HFFc6 (cell line): ENCODE measurements around the gene EFL1. TPM values are rescaled to one million over a fixed set of nuclear protein-coding genes. Genes with fewer than 3 reads are reported as not detected.
A peak's percentile ranks its signal among the peaks of the same experiment; 100 is the strongest.

Experiments
- DNase-seq: peaks from one replicate; pipeline ENCODE4 v3.0.0-alpha.2; 2018
- H3K27ac Mint-ChIP-seq: 2 replicates; pipeline ENCODE4 v1.8.0; 2020; ENCODE audit warnings: mild to moderate bottlenecking, mixed read lengths
- H3K27me3 Mint-ChIP-seq: 2 replicates; pipeline ENCODE4 v1.8.0; 2021; ENCODE audit warnings: mild to moderate bottlenecking, moderate library complexity, mixed read lengths; ENCODE audit not compliant: insufficient read depth
- H3K36me3 Mint-ChIP-seq: 2 replicates; pipeline ENCODE4 v1.8.0; 2021; ENCODE audit warnings: low read depth, mixed read lengths
- H3K4me1 Mint-ChIP-seq: 2 replicates; pipeline ENCODE4 v1.8.0; 2020; ENCODE audit warnings: low read depth, mixed read lengths
- H3K4me3 Mint-ChIP-seq: 2 replicates; pipeline ENCODE4 v1.8.0; 2020; ENCODE audit warnings: mild to moderate bottlenecking, moderate library complexity, mixed read lengths
- H3K9me3 Mint-ChIP-seq: 2 replicates; pipeline ENCODE4 v1.8.0; 2020; ENCODE audit warnings: mild to moderate bottlenecking, mixed read lengths
- total RNA-seq, 6 experiments: library from RNA; stranded (reverse); fragmentation: NEBNext Ultra II Directional; extraction: Animal tissue kit (Norgen Biotek cat#: 25700); gene quantifications; 2 replicates in 1 of 6; 3 replicates in 5 of 6; pipeline ENCODE4 v1.2.3, GENCODE V29; 2021
- TF ChIP-seq, protein P1 (sequence below): fragments of 200-600 bp; sonication (generic); IDR thresholded peaks from 2 replicates; pipeline ENCODE4 v1.5.0; 2021; ENCODE audit warnings: antibody characterized with exemption, mild to moderate bottlenecking

Gene EFL1
- total RNA-seq, 6 experiments from 2014 or later: 14.3 to 20.5 (median 18.5) TPM

DNA sequence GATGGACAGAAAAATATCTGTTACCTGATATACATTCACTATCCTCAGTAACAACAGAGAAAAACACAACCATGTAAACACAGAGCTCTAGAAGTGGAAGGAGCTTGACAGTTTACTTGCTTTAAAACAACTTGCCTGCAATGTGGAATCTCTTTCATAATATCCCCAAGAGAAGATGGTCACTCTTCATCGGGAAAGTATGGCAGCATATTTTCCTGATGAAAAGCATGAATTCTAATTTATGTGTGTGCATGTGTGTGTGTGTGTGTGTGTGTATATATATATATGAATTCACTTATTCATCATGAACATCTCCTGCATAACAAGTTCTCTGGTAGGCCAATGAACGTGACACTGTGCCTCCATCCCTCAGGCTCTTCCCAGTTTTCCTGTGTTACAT, 81.2 kb downstream of the EFL1 start:
- no peaks in the 10 kb centered on the region for H3K36me3 Mint-ChIP-seq
- no peak for DNase-seq
- H3K4me1 Mint-ChIP-seq: peaks cover 58% of the 10 kb centered on the region
- H3K27ac Mint-ChIP-seq: no peak overlapping the region
- no peaks in the 10 kb centered on the region for H3K9me3 Mint-ChIP-seq
- no peak overlapping the region for H3K4me3 Mint-ChIP-seq
- H3K27me3 Mint-ChIP-seq: no peaks in the 10 kb centered on the region
- TF ChIP-seq, protein P1, sequence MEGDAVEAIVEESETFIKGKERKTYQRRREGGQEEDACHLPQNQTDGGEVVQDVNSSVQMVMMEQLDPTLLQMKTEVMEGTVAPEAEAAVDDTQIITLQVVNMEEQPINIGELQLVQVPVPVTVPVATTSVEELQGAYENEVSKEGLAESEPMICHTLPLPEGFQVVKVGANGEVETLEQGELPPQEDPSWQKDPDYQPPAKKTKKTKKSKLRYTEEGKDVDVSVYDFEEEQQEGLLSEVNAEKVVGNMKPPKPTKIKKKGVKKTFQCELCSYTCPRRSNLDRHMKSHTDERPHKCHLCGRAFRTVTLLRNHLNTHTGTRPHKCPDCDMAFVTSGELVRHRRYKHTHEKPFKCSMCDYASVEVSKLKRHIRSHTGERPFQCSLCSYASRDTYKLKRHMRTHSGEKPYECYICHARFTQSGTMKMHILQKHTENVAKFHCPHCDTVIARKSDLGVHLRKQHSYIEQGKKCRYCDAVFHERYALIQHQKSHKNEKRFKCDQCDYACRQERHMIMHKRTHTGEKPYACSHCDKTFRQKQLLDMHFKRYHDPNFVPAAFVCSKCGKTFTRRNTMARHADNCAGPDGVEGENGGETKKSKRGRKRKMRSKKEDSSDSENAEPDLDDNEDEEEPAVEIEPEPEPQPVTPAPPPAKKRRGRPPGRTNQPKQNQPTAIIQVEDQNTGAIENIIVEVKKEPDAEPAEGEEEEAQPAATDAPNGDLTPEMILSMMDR: no peak

DNA sequence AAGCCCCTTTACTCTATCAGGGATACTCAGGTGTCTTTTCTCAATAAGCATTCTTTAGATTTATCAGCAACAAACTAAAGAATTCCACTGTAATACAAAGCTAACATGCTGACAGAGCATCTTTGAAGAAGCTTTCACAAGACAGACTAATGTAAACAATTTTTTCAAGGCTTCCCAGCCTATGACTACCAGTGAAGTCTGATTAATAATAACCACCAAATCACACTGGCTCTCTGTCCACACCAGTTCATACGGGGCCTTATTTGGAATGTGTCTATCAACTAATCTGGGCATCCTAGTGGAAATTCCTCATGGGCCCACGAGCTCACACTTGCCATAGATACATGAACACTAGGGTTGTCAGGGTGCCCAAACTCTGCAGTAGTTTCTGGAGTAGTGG, 84.5 kb downstream of the EFL1 start:
- DNase-seq: peak; percentile 78
- H3K9me3 Mint-ChIP-seq: no peaks in the 10 kb centered on the region
- H3K4me1 Mint-ChIP-seq: peaks cover 53% of the 10 kb centered on the region
- no peaks in the 10 kb centered on the region for H3K36me3 Mint-ChIP-seq
- TF ChIP-seq, protein P1: no peak
- peak overlapping the region; percentile 71 for H3K4me3 Mint-ChIP-seq
- no peaks in the 10 kb centered on the region for H3K27me3 Mint-ChIP-seq
- H3K27ac Mint-ChIP-seq: peak overlapping the region; percentile 87

DNA sequence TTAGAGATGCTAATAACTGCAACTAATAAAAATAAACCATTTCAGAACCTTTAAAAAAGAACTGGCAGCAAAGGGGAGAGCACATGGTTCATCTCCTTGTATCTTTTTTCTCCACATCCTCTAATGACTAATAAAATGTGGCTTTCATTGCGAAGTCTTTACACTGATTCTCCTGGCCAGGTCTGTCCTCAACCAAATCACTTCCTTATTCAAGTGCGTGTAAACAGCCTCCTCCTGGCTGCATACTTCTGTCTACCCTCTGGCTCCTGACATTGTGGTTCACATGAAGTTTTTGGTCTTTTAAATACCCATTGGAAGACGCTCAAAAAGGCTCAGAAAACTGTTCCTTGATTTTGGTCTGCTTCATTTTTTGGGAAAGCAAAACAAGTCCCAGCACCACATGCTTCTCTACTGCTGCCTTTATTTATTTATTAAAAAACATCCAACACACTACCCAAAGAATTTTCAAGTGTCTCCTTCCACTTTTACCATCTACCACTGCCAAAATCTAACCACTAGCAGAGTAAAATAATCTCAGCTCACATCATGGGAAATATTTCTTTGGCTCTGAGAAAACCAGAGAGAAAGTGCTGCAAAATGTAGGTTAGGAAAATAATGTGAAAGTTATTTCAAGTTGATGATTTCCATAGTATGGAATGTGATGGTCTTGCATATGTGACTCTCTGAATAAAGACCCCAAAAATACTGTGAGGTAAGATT, 85.1 kb downstream of the EFL1 start:
- Mint-ChIP-seq H3K4me3 (peak overlapping the region; percentile 71), H3K27ac (peak overlapping the region; percentile 87), H3K9me3 (no peaks in the 10 kb centered on the region), H3K27me3 (no peaks in the 10 kb centered on the region), H3K36me3 (no peaks in the 10 kb centered on the region), H3K4me1 (peaks cover 52% of the 10 kb centered on the region)
- peak; percentile 42 for DNase-seq
- TF ChIP-seq, protein P1: no peak

DNA sequence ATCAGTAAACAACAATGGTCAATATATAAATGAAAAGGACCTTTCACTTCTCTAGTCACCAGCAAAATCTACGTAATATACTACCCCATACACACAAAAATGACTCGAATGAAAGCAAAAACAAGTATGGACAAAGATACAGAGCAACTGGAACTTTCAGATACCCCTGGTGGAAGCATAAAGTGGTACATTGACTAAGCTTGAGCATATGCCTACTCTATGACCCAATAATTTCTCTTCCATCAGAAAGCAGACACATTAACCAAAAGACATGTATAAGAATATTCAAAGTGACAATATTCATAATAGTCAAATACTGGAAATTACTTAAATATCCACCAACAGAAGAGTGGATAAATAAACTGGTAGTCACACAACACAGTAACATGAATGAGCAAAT, 86.0 kb downstream of the EFL1 start:
- Mint-ChIP-seq H3K27me3 (no peaks in the 10 kb centered on the region), H3K9me3 (no peaks in the 10 kb centered on the region), H3K36me3 (no peaks in the 10 kb centered on the region), H3K4me3 (no peak overlapping the region), H3K4me1 (peaks cover 53% of the 10 kb centered on the region), H3K27ac (peak overlapping the region; percentile 87)
- TF ChIP-seq, protein P1: peak; percentile 46
- DNase-seq: no peak

DNA sequence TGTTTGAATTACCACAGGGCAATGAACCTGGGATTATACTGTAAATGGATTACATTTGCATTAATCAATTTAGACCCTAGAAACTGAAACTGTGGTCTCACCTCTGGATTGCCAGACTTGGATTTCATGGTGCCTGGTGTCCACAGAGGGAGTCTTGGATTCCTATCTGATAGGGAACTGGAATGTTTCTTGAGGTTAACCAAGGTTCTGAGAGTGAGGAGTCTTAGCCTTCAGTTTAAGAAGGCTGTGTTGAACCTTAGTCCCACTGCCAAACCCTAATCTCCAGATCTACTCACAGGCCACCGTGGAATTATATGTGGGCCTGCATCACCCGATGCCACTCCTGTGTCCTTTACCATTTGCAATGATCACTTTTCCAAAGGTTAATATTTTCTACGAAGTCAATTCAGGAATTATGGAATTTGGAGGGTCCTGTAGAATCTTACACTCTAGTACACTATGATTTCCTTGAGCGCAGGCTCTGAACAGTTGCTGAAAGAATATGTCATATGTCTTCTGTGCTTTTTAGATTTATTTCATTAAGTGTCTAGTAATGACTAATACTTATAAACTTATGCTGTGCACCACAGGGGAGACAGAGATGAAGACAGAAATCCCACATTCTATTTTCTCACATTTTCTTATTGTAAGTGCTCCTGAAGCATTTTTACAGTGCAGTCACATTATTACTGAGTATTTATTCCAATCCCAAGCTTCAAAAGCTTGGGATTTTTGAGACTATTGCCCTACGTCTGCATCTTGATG, 87.9 kb downstream of the EFL1 start:
- no peak overlapping the region for H3K4me3 Mint-ChIP-seq
- H3K36me3 Mint-ChIP-seq: peaks cover 2% of the 10 kb centered on the region
- peaks cover 46% of the 10 kb centered on the region for H3K4me1 Mint-ChIP-seq
- no peaks in the 10 kb centered on the region for H3K27me3 Mint-ChIP-seq
- 0 out of 2 replicates have a peak overlapping the region, but pooled peaks have one; percentile 5 for H3K27ac Mint-ChIP-seq
- TF ChIP-seq, protein P1: no peak
- H3K9me3 Mint-ChIP-seq: no peaks in the 10 kb centered on the region
- DNase-seq: no peak
